ENCODE results near the gene COL20A1.

DNA sequence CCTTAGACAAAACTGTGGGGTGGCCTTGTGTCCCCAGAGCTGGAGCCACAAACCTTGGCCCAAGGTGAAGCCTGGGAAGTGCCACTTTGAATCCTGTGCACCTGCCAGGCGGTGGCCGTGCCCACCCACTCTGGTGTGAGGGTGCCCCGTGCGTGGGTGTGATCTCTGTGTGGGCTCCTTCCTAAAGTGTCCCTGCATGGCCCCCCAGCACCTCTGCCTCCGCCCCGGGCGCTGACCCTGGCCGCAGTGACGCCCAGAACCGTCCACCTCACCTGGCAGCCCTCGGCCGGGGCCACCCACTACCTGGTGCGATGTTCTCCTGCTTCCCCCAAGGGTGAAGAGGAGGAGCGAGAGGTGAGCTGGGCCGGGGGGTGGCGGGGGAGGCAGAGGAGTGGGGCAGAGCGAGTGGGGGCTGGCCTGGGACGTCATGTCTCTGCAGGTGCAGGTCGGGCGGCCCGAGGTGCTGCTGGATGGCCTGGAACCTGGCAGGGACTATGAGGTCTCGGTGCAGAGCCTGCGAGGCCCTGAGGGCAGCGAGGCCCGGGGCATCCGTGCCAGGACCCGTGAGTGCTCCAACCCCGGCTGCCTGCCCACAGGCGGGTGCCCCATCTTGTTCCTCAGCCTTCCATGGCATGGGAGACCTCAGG, 18.3 kb downstream of the COL20A1 start:
- no peak for TF ChIP-seq POLR2A (IDR thresholded peaks at IDR 0.05)
- TF ChIP-seq, protein P1, sequence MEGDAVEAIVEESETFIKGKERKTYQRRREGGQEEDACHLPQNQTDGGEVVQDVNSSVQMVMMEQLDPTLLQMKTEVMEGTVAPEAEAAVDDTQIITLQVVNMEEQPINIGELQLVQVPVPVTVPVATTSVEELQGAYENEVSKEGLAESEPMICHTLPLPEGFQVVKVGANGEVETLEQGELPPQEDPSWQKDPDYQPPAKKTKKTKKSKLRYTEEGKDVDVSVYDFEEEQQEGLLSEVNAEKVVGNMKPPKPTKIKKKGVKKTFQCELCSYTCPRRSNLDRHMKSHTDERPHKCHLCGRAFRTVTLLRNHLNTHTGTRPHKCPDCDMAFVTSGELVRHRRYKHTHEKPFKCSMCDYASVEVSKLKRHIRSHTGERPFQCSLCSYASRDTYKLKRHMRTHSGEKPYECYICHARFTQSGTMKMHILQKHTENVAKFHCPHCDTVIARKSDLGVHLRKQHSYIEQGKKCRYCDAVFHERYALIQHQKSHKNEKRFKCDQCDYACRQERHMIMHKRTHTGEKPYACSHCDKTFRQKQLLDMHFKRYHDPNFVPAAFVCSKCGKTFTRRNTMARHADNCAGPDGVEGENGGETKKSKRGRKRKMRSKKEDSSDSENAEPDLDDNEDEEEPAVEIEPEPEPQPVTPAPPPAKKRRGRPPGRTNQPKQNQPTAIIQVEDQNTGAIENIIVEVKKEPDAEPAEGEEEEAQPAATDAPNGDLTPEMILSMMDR (IDR thresholded peaks at IDR 0.05), result no peak

All from right lobe of liver (tissue), 4 donors.